D721Med (cell line): ENCODE data around the gene ZFYVE28.
"Not testable (repeated sequence)": the region's sequence is repeated elsewhere in the genome, so short reads cannot be mapped to it uniquely, and the experiment has no call there.

Experiments
- DNase-seq: peaks from one replicate; pipeline ENCODE4 v3.0.0; 2011; ENCODE audit warnings: low spot score; ENCODE audit not compliant: insufficient read length
- FAIRE-seq: peaks from 2 replicates; lab custom pipeline; 2011; peaks lifted over from hg19 to GRCh38; lab: Jason Lieb, UNC
- TF ChIP-seq, protein P1 (sequence below): IDR thresholded peaks from 2 replicates; pipeline ENCODE4 v1.5.1; 2012; ENCODE audit warnings: mild to moderate bottlenecking, control low read depth; ENCODE audit not compliant: insufficient read depth; ENCODE audit errors: missing control alignments

The ZFYVE28 gene

DNA sequence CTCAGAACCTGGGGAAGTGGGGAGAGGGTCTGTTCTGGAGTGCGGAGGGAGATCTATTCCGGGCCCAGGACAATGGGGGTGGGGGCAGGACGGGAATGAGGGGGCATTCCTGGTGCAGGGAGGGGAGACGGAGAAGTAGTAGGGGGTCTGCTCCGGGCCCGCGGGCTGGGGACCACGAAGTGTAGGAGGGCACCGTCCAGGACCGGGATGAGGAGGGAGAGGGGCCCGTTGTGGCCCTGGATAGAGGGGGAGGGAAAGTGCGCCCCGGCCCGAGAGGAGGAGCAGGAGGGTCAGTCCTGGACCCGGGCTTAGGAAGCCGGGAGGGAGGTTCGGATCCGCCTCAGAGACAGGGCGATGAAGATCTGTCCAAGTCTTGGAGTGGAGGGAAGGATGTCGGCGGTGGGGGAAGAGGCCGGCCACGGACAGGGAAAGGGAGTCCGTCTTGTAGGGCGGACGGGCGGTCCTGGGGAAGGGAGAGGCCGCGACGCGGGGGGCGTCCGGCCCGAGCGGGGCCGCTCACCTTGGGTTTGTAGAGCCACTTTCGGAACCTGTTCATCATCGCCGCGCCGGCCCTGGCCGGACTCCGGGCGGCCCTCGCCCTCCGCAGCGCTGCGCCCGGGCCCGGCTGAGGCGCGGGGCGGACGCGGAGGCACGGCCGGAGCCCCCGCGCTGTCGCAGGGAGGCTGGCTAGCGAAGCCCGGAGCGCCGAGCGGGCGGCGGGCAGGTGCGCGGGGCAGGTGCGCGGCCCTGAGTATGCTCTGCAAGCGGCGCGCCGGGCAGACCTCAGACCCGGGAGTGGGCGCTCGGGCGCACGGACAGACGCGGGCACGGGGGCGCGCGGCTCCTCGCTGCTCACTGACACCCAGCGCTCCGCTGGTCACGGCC lies at the start of gene ZFYVE28:
ZFYVE28 (minus strand) TSS at position 881 of the 885 bp plus-strand sequence; CDS start at position 559, 322 bp downstream.
- DNase-seq (no peak), FAIRE-seq (no peak)
- TF ChIP-seq, protein P1, sequence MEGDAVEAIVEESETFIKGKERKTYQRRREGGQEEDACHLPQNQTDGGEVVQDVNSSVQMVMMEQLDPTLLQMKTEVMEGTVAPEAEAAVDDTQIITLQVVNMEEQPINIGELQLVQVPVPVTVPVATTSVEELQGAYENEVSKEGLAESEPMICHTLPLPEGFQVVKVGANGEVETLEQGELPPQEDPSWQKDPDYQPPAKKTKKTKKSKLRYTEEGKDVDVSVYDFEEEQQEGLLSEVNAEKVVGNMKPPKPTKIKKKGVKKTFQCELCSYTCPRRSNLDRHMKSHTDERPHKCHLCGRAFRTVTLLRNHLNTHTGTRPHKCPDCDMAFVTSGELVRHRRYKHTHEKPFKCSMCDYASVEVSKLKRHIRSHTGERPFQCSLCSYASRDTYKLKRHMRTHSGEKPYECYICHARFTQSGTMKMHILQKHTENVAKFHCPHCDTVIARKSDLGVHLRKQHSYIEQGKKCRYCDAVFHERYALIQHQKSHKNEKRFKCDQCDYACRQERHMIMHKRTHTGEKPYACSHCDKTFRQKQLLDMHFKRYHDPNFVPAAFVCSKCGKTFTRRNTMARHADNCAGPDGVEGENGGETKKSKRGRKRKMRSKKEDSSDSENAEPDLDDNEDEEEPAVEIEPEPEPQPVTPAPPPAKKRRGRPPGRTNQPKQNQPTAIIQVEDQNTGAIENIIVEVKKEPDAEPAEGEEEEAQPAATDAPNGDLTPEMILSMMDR: no peak

DNA sequence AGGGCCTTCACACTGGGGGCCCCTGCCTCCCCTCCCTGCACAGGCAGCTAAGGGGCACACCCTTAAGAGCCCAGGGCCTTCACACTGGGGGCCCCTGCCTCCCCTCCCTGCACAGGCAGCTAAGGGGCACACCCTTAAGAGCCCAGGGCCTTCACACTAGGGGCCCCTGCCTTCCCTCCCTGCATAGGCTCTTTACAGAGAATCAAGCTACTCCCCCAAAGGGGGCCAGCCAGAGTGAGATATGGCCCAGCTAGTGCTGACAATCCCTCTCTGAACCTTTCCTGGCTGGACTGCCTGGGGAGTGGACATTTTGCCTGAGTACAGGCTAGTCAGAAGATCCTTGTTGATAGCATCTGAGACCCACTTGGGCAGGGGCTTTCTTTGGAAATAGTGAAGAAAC lies 47.1 kb upstream of the ZFYVE28 start:
- FAIRE-seq, DNase-seq: not testable (repeated sequence)

DNA sequence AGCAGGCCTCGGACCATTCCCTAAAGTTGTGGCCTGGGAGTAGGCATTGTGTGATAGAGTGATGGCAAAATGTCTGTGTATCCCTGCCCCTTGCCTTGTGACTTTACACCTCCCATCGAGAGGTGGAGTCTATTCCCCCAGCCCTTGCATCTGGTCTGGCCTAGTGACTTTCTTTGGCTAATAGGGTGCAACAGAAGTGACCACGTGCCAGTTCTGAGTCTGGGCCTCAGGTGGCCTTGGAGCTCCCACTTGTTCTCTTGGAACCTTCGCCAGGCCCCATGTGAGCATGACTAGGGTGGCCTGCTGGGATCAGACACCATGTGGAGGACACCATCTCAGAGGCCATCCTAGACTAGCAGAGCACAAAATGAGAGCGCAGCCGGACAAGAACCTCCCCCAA lies 46.6 kb upstream of the ZFYVE28 start:
- TF ChIP-seq, protein P1: no peak
- no peak for FAIRE-seq

DNA sequence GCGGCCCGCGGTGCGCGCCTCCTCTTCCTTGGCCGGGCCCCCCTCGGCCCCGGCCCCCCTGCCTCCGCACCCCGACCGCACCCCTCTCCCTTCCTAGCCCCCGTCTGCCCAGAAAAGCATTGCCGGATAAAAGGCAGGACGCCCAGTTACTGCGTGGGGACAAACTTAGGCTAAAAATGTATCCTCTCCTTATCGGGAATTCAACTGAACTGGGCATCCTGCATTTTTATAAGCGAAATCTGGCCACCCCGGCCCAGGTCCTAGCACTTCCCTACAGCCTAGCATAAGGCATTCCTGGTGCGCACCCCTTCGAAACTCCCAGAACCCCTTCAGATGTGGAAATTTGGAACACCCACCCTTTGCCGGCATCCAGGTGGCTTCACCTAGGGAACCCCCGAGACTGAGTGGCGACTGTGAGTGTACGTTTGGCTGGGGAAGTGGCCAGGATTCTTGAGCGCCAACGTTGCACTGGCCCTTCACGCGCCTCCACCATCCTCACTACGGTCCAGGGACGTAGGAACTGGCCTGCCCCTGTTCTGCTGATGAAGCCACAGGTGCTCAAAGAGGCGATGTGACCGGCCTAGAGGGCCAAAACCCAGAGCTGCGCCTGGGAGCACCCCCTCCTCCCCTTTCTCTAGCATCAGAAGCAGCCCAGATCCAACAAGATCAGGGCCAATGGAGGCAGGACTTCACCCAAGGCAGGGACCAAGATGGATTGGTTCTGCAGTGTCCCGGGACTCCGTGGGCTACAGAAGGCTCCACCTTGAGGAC lies 44.7 kb upstream of the ZFYVE28 start:
- FAIRE-seq: no peak
- DNase-seq: no peak
- TF ChIP-seq, protein P1: no peak

More for the DNA sequence above, 46.6 kb upstream of the ZFYVE28 start:
- no peak for DNase-seq

DNA sequence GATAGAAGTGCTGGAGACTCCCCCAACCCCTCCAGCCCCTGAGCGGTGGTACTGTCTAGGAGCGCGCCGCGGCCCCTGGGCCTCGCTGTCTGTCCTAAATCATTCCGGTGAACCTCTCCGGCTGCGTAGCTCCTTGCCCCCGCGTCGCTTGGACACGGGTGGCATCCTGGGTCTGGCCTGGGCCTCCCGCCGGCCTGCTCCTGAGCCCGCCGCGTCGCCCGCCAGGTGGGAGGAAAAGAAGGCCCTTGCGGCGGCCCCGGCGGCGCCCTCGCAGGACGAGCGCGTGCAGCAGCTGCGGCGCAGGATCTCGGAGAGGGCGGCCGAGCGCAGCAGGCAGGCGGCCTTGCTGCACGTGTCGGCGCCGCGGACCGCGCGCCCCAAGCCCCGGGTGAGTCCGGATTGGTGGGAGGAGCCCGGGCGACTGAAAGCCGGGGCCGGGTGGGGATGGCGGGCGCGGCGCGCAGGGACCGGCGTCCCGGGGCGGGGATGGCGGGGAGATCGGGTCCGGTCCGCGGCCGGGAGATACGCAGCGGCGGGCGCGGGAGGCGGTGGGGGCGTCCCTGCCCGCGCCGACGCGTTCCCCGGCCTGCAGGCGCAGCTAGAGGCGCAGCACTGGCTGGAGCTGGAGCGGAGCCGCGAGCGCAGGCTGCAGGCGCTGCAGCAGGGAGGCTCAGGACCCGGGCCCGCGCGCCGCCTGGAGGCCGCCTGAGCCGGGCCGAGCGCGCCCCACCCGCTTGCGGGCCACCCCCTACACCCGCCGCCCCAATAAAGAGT lies 44.0 kb upstream of the ZFYVE28 start:
- peak; percentile 73 for DNase-seq
- no peak for FAIRE-seq
- TF ChIP-seq, protein P1: peak; percentile 30

DNA sequence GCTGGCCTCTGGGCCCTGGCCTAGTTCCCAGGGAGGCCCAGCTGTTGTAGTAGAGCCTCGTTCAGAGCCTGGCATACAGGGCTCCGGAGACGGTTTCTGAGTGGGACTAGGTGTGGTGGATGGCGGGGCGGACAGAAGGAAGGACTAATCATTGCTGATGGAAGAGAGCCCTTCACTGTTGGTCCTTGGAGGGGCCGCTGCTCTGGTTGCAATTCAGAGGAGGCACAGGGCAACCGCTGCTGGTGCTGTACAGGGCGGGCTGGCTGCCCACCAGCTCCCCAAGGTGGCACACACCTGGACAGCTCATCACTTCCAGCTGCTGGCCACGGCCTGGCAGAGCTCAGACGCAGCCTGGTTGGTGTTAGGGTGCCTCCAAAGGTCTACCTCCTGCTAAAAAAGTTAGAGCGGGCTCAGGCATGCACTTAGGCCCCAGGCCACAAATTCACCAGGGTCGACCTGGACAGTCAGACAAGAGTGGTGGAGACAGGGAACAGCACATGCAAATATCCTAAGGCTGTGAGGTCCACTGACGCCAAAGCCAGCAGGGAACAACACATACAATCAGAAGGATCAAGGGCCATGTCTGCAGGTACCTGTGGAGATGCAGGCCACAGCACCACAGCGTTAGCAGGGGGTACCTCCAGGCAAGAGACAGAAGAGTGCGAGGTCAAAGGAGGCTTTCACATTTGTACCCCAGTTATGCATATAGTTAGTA lies 43.0 kb upstream of the ZFYVE28 start:
- FAIRE-seq (no peak), DNase-seq (no peak)
- TF ChIP-seq, protein P1: no peak
